Measurements from ENCODE around the gene EPHB3.

DNA sequence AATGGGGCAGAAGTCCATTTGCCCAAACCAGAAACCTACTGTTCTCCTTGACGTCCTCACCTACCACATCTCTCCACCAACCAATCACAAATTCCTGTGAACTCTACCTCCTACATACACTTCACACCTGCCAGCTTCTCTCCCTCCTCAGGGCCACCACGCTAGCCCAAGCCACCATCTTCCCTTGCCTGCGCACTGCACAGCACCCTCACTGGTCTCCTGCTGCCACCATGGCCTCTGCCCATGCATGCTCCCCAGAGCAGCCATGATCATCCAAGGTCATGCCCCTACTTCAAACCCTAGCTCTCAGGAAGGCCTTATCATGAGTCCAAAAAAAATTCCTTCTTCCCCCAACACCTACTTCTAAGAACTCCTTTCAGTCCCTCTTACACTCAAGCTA lies 1.1 kb upstream of the EPHB3 start:
- no peak for TF ChIP-seq POLR2A (IDR thresholded peaks at IDR 0.05)
- TF ChIP-seq, protein P1, sequence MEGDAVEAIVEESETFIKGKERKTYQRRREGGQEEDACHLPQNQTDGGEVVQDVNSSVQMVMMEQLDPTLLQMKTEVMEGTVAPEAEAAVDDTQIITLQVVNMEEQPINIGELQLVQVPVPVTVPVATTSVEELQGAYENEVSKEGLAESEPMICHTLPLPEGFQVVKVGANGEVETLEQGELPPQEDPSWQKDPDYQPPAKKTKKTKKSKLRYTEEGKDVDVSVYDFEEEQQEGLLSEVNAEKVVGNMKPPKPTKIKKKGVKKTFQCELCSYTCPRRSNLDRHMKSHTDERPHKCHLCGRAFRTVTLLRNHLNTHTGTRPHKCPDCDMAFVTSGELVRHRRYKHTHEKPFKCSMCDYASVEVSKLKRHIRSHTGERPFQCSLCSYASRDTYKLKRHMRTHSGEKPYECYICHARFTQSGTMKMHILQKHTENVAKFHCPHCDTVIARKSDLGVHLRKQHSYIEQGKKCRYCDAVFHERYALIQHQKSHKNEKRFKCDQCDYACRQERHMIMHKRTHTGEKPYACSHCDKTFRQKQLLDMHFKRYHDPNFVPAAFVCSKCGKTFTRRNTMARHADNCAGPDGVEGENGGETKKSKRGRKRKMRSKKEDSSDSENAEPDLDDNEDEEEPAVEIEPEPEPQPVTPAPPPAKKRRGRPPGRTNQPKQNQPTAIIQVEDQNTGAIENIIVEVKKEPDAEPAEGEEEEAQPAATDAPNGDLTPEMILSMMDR (IDR thresholded peaks at IDR 0.05): no peak
